Measurements from ENCODE around the gene PLAAT4.
"Not testable (repeated sequence)": the region's sequence is repeated elsewhere in the genome, so short reads cannot be mapped to it uniquely, and the experiment has no call there.

Gene PLAAT4

DNA sequence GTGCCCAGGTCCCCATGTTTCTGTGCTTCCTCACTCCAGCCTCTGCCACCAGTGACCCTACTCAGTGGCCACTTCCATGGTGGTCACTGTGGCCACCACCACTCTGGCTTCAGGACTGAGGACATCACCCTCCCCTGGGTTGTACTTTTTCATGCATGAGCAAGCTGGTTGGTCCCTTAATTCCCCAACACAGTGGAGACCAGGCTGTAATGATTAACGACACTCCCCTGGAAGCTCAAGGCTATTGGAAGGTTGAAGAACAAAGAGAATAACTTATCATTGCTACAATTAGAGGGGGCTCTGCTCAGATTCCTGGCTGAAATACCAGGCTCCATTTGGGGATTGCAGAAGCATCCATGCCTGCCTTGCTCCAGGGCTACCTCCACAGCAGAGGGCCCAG lies 10.5 kb downstream of the PLAAT4 start:
- DNase-seq, result no peak

DNA sequence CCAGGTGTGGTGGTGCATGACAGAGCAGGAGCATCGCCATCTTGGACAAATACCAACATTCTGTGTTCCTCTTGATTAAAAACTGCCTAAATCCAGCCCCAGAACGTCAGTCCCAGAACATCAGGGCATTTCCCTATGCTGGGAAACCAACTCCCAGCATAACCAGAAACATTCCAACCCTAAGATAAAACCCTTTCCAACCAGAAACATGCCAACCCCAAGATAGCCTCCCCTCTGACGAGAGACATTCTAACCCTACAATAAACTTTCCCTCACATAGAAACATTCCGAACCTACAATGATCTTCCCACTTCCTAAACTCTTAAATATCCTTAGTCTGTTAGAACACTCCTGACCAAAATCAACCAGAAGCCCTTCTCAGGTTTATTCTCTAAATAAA lies 11.6 kb downstream of the PLAAT4 start:
- DNase-seq, result no peak

DNA sequence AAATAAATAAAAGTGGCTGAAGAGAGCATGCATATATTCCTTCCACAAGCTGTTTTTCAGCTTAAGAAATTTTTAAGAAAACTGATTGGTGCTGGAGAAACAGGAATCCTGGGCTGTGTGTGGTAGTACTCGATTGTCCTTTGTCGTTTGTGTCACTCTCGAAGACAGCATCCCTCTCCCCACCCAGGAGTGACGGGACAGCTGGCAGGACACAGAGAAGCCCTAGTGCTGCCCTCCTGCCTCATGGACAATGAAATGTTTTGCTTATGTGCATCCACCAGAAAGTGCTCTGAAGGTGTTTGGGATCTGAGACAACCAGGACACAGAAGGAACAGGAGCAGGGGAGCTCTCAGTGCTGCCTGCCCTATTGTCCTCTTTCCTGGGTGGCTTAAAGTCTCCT lies 12.8 kb downstream of the PLAAT4 start:
- no peak for DNase-seq

DNA sequence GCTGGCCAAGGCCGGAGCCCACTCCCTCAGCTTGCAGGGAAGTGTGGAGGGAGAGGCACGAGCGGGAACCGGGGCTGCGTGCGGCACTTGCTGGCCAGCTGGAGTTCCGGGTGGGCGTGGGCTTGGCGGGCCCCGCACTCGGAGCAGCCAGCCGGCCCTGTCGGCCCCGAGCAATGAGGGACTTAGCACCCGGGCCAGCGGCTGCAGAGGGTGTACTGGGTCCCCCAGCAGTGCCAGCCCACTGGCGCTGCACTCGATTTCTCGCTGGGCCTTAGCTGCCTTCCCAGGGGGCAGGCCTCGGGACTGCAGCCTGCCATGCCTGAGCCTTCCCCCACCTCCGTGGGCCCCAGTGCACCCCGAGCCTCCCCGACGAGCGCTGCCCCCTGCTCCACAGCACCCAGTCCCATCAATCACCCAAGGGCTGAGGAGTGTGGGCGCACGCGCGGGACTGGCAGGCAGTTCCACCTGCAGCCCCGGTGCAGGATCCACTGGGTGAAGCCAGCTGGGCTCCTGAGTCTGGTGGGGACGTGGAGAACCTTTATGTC lies 13.6 kb downstream of the PLAAT4 start:
- DNase-seq, result not testable (repeated sequence)

DNA sequence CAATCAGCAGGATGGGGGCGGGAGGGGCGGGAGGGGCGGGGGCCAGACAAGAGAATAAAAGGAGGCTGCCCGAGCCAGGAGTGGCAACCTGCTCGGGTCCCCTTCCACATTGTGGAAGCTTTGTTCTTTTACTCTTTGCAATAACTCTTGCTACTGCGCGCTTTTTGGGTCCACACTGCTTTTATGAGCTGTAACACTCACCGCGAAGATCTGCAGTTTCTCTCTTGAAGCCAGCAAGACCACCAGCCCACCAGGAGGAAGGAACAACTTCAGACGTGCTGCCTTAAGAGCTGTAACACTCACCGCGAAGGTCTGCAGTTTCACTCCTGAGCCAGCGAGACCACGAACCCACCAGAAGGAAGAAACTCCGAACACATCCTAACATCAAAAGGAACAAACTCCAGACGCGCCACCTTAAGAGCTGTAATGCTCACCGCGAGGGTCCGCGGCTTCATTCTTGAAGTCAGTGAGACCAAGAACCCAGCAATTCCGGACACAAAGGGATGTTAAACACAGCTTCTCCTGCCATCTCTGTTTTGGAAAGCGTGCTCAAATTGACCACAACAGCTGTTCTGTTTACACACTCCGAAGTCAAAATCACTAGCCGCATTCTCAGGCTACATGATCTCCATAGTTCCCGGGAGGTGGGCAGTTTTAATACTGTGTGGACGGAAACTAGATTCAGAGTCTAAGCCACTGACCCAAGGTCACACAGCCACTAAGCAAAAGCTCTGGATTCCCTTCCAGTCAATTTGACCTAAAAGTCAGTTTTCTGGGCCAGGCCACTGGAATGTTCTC lies 14.7 kb downstream of the PLAAT4 start:
- no peak for DNase-seq

DNA sequence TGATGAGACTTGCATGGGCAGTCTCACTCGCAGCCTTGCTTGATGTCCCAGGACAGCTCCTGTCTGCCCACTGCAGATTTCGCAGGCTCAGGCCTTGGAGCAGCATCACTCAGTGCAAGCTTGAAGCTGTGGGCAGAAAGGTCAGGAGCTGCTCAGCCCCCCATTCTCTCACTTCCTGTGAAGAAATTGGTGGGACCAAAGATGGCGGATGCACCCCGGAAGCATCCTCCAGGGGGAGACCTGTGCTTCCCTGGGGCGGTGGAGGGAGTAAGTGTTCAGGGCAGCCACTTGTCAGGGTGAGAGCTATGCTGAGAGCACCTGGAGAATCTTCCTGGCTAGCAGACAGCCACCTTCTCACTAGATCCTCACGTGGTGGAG lies 15.3 kb downstream of the PLAAT4 start:
- no peak for DNase-seq

DNA sequence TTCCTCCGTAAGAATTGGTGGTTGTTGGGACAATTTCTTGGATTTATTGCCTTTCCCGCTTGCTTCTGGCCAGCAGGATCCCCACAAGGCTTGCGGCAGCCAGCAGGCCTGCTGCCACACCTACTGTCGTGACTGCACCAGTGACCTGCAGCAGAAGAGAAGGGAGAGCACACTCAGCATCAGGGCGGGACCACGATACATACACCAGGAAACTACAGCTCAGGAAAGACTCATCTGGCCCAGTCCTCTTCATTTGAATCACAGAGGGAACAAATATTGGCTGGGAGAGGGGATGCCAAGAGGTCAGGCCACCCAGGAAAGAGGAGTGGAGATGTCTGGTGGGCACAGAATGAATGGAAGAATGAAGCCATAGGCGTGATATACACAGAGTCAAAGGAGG lies 16.3 kb downstream of the PLAAT4 start:
- DNase-seq, result no peak

DNA sequence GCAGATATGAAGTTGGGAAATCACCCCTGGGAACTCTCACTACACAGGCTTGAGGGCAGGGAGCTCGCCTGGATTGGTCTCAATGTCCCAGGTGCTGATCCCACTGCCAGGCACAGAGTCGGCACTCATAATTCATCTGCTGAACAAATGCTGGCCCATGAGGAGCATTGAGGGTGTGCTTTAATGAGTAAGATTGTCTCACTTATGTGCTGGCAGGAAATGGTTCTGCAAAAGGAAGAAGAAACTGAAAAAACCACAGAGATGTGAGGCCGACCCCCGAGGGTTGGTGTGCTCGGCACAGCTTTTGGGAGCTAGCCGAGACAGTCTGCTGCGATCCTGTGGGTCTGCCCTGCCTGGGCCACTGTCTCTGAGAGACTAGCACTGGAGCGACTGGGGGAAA lies 17.2 kb downstream of the PLAAT4 start:
- no peak for DNase-seq

DNA sequence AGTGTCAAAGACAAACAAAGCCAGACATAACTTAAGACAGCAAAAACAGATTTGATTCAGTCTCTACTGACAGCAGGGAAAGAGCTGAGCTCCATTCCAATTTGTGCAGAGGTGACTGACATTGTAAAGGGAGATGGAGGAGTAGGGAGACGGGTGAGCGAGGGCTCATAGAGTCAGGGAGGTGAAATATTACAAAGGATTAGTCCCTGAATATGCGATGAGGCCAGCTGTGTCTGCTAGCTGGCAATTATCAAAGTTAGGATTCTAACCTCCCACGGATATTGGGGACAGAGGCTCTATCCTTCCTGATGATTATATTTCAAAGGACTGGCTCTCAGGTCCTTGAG lies 18.2 kb downstream of the PLAAT4 start:
- no peak for DNase-seq

DNA sequence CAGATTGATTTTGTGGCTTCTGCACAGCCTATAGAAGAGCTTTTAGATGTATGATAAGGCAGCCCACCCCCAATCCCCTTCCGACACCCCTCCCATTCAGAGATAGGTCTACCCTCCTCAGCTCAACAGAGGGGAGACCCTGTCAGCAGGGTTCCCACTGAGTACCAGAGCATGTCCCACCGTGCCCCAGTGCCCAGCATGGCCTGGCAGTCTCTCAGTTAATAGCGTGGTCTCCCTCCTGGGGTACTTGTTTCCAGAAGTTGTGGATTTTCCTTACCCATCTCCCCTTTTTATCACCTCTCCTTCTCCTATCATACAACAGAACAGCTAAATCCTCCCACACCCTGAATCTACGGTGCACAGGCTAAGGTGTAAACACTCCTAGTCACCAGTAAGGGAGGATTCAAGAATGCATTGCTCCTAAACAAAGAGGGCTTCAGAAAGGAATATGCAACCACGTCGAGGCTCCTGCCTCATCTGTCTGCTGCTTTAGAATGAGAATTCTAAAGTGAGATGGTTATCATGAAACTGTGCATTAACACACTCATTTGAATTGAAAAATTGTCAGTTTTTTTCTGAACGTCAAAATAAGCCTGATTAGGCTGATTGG lies 19.9 kb downstream of the PLAAT4 start:
- DNase-seq, result no peak

DNA sequence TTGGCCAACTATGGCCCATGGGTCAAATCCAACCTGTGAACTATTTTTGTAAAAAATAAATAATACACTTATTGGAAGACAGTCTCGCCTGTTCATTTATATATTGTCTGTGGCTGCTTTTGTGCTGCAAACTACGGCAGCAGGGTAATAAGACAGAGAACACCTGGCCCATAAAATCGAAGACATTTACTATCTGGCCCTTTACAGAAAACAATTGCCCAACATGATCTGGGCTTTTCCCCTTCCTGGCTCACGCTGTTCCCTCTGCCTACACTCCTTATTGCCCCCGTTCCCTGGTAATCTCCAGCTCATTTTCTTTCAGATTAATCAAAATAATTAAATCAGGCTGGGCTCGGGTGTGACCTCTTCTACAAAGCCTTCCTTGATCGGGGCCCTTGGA lies 21.0 kb downstream of the PLAAT4 start:
- DNase-seq, result no peak

DNA sequence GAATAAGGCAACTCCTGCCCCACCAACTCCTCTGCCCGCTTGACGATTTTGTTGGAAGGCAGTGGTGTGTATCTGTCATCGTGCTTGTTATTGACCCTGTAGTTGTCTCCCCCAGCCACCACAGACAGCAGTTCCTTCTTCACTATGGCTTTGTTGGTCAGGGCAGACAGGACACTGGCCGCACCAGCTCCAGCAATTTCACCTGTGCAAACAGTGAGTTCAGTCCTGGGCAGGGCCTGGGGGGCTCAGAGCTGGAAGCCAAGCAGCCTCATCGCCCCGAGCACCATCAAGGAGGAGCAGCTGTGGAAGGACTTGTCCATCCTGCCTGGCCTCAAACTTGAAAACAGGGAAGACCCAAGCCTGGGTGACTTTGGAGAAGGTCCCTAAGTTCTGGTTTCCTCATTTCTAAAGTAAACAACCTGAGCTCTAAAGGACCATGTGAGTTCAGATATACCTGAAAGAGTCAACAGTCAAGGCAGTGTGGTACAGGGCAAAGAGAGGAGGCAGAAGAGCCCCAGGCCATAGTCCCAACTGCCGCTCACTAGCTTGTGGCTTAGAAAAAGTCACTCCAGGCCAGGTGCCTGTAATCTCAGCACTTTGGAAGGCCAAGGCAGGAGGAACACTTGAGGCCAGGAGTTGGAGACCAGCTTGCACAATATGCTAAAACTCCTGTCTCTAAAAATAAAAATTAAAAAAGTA lies 22.0 kb downstream of the PLAAT4 start:
- no peak for DNase-seq

DNA sequence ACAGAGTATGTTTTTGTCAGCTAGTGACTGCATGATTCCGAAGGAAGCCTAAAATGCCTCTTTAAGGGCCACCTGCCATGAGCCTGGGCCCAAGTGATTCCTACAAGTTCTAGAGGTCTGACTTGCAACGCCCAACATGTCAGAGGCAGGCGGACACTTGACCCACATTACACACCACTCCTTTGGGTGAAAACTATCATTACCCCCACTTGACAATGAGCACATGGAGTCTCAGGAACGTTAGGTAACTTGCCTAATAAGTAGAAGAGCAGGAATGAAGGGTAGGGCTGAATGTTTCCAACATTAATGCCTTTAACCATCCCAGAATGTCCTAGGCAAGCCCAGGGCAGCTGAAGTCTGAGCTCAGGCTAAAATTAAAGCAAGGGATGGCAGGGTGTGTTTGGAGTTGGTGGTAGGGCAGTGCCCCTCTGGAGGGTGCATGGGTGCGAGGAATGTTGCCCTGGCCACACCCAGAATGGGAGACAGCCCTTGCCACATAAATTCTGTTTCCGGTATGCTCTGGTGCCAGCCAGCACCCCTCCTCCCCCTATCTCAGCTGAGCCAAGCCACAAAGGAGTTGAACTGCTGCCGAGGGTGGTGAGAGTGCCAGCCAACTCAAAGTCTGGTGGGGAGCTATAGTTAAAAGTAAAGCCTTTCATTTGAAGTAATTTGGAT lies 24.0 kb downstream of the PLAAT4 start:
- peak; percentile 25 for DNase-seq

DNA sequence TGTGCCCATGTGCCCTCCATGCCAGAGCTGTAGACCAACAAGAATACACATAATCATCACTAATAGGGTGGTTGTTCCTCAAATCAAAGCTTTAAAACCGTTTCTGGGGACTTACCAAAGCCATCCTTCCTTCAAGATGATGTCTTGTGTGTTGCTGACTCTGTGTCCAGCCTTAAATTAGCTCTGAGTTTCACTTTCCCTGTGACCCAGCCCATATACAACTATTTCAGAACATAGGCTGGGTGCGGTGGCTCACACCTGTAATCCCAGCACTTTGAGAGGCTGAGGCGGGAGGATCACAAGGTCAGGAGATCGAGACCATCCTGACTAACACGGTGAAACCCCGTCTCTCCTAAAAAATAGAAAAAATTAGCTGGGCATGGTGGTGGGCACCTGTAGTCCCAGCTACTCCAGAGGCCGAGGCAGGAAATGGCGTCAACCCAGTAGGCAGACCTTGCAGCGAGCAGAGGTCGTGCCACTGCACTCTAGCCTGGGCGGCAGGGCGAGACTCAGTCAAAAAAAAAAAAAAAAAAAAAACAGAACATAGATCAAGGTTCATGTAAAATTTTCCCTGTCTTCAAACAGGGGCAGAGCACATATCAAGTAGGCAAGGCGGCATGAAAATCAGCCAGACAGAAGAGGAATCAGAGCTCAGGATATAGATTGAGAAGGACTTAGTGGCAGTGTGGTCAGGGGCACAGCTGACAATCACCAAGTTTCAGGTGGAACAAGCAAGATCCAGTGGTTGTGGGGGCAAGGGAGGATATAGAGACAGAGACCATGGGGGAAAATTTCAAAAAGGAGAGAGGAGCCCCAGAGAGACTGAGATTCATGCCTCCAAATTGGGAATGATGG lies 26.8 kb downstream of the PLAAT4 start, which contains the start of gene PLAAT2:
PLAAT2 (minus strand) TSS at position 179 of the 855 bp plus-strand sequence; CDS start at position 124, 55 bp downstream.
- no peak for DNase-seq

DNA sequence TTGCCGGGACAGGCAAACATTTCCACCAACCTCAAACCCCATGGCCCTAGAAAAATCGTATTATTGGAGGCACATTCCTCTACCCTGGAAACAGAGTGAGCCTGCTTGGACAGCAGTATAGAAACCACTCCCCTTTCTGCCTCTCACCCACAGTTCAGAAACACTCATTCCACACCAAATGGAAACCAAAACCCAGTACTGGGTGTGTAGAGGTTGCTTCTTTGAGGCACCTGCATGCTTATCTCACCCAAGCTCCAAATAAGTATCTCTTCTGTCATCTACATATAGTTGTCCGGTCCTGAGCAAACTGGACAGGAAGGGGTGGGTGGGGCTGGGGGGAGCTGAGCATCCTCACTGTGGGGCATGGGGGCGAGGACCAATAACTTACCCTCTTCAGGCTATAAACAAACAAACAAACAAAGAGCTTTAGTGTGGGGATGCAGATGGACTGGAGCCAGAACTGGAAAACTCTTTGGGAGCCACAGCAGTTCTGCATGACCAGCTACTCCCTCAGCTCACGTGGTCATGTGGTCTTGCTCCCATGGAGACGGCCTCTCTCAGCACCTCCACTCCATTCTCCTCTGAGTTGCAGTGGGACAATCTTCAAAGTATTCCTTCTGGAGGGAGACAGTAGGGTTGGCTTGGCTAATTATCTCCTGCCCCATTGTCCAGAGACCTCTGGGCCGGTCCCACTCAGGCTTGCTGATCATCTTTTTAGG lies 27.6 kb downstream of the PLAAT4 start:
- DNase-seq, result peak; percentile 90

DNA sequence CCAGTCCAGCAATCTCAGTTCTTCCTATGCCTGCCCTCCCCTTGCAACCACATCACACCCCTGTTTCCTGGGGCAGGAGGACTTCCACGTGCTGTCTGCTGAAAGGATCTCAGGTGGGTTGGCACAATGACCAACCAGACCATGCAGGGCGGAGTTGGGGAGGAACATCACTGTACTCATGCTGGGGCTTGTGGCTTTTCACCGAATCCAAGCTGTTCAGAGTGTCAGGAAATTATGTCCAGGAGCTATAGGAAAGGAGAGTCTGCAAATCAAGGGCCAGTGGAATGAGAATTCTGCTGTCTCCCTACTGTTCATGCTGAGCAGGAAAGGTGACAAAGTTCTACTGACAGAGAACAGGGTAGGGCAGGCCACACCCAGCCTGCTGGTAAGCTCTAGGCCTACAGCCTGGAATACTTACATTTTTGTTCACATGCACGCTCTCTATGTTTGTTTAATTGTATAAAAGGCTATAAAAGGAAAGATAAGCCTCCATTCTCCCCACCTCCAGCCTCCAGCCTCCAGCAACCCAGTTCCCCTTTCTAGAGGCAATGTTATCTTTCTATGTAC lies 28.3 kb downstream of the PLAAT4 start:
- no peak for DNase-seq

DNA sequence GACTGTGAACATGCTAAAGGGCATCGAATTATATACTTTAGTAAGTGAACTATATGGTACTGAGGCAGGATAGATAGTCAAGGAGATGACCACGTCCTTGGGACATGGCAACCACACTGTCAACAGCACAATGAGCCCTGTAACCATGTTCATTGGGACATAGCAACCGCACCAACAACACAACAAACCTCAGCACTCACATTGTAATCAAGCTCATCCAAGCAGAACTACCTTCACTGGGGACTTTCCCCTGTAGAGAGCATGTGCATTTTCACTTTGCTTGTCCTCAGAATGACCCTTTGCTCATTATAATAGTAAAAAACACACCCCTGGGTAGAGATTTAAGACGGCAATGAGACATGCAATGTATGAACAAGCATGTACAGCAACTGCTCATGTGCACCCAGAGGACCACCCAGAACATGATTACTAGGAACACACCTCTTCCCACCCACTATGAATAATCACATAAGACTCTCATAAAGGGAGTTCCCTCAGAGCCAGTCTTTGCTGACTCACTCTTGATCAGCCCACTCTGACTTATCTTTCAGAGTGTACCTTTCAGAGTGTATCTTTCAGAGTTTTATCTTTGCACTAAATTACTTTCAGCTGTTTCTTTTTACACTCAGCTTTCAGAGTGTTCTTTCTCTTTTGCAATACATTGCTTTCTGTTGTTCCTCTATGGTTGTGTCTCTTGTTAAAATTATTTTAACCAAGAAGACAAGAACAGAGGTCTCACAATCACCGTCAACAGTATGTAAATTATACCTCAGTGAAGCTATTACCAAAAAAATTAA lies 30.6 kb downstream of the PLAAT4 start:
- DNase-seq, result peak; percentile 41

DNA sequence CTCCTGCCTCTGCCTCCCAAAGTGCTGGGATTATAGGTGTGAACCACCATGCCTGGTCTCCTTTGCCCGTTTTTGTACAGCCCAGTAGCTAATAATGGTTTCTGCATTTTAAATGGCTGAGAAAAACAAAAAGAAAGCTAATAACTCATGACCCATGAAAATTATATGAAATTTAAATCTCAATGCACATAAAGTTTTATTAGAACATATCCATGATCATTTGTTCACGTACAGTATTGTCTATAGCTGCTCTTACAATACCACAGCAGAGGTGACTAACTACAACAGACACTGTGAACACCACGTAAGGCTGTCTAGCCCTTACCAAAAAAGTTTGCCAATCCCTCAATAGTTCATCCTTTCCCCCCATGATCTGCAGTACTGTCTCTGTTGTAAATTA lies 33.0 kb downstream of the PLAAT4 start:
- no peak for DNase-seq

DNA sequence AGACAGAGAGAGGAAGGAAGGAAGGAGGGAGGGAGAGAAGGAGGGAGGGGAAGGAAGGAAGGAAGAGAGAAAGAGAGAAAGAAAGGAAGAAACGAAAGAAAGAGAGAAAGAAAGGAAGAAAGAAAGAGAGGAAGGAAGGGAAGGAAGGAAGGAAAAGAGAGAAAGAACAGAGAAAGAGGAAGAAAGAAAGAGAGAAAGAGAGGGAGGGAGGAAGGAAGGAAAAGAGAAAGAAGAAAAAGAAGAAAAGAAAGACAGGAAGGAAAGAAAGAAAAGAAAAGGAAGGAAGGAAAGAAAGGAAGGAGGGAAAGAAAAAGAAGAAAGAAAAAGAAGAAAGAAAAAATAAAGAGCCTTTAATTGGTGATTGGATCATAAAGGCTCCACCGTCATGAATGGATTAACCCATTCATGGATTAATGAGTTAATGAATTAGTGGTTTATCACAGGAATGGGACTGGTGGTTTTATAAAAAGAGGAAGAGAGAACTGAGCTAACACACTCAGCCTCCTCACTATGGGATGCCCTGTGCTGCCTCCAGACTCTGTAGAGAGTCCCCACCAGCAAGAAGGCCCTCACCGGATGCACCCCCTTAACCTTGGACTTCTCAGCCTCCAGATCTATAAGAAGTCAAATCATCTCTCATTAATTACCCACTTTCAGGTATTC lies 35.5 kb downstream of the PLAAT4 start:
- no peak for DNase-seq
